HCT116 (cell line): ENCODE measurements around the gene VAV2. TPM values are rescaled to one million over a fixed set of nuclear protein-coding genes. Genes with fewer than 3 reads are reported as not detected.

Source experiments
- ATAC-seq: fragments of 200-7000 bp; cut with Tn5 transposase; 2 replicates; pipeline ENCODE4 v1.9.1; 2020; ENCODE audit warnings: mild to moderate bottlenecking, moderate library complexity
- BruUV-seq: library from RNA; stranded (reverse); fragments of 400-500 nt; replicated peaks from 2 replicates; lab custom pipeline; 2021; lab: Mats Ljungman, UMichigan
- CTCF ChIA-PET: fragments of 300-600 bp; sonication (Branson Sonifier 250); formaldehyde crosslinking; loops from one replicate; lab custom pipeline; 2021; ENCODE audit warnings: antibody characterized with exemption; lab: Charles Lee
- POLR2A ChIA-PET: fragments of 300-600, 350-600 bp; sonication (Branson Sonifier 250); formaldehyde crosslinking; loops from one replicate; lab custom pipeline; 2021; ENCODE audit warnings: antibody characterized with exemption; lab: Charles Lee
- RAD21 ChIA-PET, 2 experiments: fragments of 300-600 bp; sonication (Branson Sonifier 250); formaldehyde crosslinking; loops; one replicate each; lab custom pipeline; 2023; ENCODE audit warnings: low total read pairs in 2 of 2; ENCODE audit not compliant: uncharacterized antibody in 2 of 2, unreplicated experiment in 2 of 2, low non-redundant PET in 1 of 2; lab: Charles Lee
- DNase-seq: peaks from one replicate; pipeline ENCODE4 v3.0.0-alpha.2; 2010; ENCODE audit warnings: low read depth, low spot score
- H2AFZ ChIP-seq: fragments of 200-600 bp; shearing (Covaris generic), sonication (generic); 2 replicates; pipeline ENCODE4 v1.6.1; 2017; ENCODE audit warnings: low read depth, mixed run types, mixed read lengths, antibody characterized with exemption, low read length; ENCODE audit not compliant: poor library complexity, severe bottlenecking
- H3K27ac ChIP-seq: 2 replicates; pipeline ENCODE4 v1.5.1; 2012; ENCODE audit warnings: low read depth, low read length
- H3K27me3 ChIP-seq: fragments of 200-600 bp; sonication (generic); 2 replicates; pipeline ENCODE4 v1.6.1; 2016; ENCODE audit warnings: mixed run types, low read length, mixed read lengths; ENCODE audit not compliant: insufficient read depth
- H3K36me3 ChIP-seq, 2 experiments: fragments of 200-500 bp in 1 of 2; fragments of 200-600 bp in 1 of 2; sonication (Bioruptor generic) in 1 of 2; sonication (generic) in 1 of 2; 2 replicates each; pipeline versions ENCODE4 v1.5.1 to v1.6.1; 2014 to 2016; ENCODE audit warnings: low read length in 2 of 2, inconsistent platforms in 1 of 2, mixed read lengths in 1 of 2, mixed run types in 1 of 2; ENCODE audit not compliant: insufficient read depth in 2 of 2, control insufficient read depth in 1 of 2
- H3K4me1 ChIP-seq, 2 experiments: fragments of 200-600 bp in 1 of 2; sonication (generic) in 1 of 2; 2 replicates each; pipeline versions ENCODE4 v1.5.1 to v1.6.1; 2012 to 2017; ENCODE audit warnings: low read length in 2 of 2, inconsistent platforms in 1 of 2, mild to moderate bottlenecking in 1 of 2, mixed read lengths in 1 of 2, mixed run types in 1 of 2, moderate library complexity in 1 of 2; ENCODE audit not compliant: insufficient read depth in 2 of 2, control insufficient read depth in 1 of 2
- H3K4me2 ChIP-seq: fragments of 200-600 bp; sonication (generic); 2 replicates; pipeline ENCODE4 v1.6.1; 2017; ENCODE audit warnings: mixed run types, low read length, mixed read lengths
- H3K4me3 ChIP-seq, 2 experiments: fragments of 200-600 bp in 1 of 2; sonication (generic) in 1 of 2; replicated peaks in 1 of 2; 2 replicates each; pipeline ENCODE4 v1.5.1; 2011 to 2016; ENCODE audit warnings: low read length in 2 of 2, control low read depth in 1 of 2, low read depth in 1 of 2, mild to moderate bottlenecking in 1 of 2, mixed read lengths in 1 of 2, mixed run types in 1 of 2
- H3K79me2 ChIP-seq: fragments of 200-600 bp; sonication (generic); 2 replicates; pipeline ENCODE4 v1.6.1; 2017; ENCODE audit warnings: mild to moderate bottlenecking, mixed run types, low read length, moderate library complexity, mixed read lengths; ENCODE audit not compliant: insufficient read depth
- H3K9ac ChIP-seq: fragments of 200-600 bp; sonication (generic); 2 replicates; pipeline ENCODE4 v1.6.1; 2016; ENCODE audit warnings: low read length, mixed read lengths
- H3K9me2 ChIP-seq: fragments of 200-600 bp; sonication (generic), shearing (Covaris generic); 2 replicates; pipeline ENCODE4 v1.6.1; 2017; ENCODE audit warnings: mixed run types, mild to moderate bottlenecking, moderate library complexity; ENCODE audit not compliant: insufficient read depth
- H3K9me3 ChIP-seq, 2 experiments: fragments of 200-500 bp in 1 of 2; fragments of 200-600 bp in 1 of 2; sonication (Bioruptor generic) in 1 of 2; sonication (generic) in 1 of 2; 2 replicates each; pipeline ENCODE4 v1.6.1; 2014 to 2017; ENCODE audit warnings: low read length in 2 of 2, mixed read lengths in 2 of 2, inconsistent platforms in 1 of 2, low read depth in 1 of 2, mild to moderate bottlenecking in 1 of 2, mixed run types in 1 of 2, moderate library complexity in 1 of 2; ENCODE audit not compliant: control insufficient read depth in 1 of 2, insufficient read depth in 1 of 2
- H4K20me1 ChIP-seq: fragments of 200-600 bp; sonication (generic), shearing (Covaris generic); 2 replicates; pipeline ENCODE4 v1.6.1; 2017; ENCODE audit warnings: mixed run types, mild to moderate bottlenecking, moderate library complexity; ENCODE audit not compliant: insufficient read depth
- CEBPB ChIP-seq: IDR thresholded peaks from 2 replicates; pipeline ENCODE4 v1.6.1; 2012; ENCODE audit warnings: low read depth
- CTCF ChIP-seq, 3 experiments: fragments of 200-600 bp in 1 of 3; sonication (generic) in 1 of 3; IDR thresholded peaks in 2 of 3; conservative IDR thresholded peaks in 1 of 3; 2 replicates each; pipeline ENCODE4 v1.5.1; 2012 to 2017; ENCODE audit warnings: low read depth in 2 of 3, low read length in 2 of 3, antibody characterized with exemption in 1 of 3, borderline replicate concordance in 1 of 3, control low read depth in 1 of 3, mild to moderate bottlenecking in 1 of 3, mixed read lengths in 1 of 3, mixed run types in 1 of 3, moderate library complexity in 1 of 3; ENCODE audit not compliant: insufficient read depth in 1 of 3
- EGR1 ChIP-seq: IDR thresholded peaks from 2 replicates; pipeline ENCODE4 v1.6.1; 2012; ENCODE audit warnings: low read depth
- ELF1 ChIP-seq: IDR thresholded peaks from 2 replicates; pipeline ENCODE4 v1.6.1; 2012; ENCODE audit warnings: low read depth, borderline replicate concordance
- EZH2 ChIP-seq: fragments of 200-600 bp; sonication (generic); IDR thresholded peaks from 2 replicates; pipeline ENCODE4 v1.6.1; 2017; ENCODE audit warnings: antibody characterized with exemption, mixed run types
- POLR2AphosphoS5 ChIP-seq: IDR thresholded peaks from 2 replicates; pipeline ENCODE4 v1.6.1; 2011; ENCODE audit warnings: mild to moderate bottlenecking, low read depth, low read length, moderate library complexity
- RAD21 ChIP-seq: IDR thresholded peaks from 2 replicates; pipeline ENCODE4 v1.6.1; 2012; ENCODE audit warnings: low read depth, mild to moderate bottlenecking
- SIN3A ChIP-seq: IDR thresholded peaks from 2 replicates; pipeline ENCODE4 v1.6.1; 2012; ENCODE audit warnings: low read depth
- ZFX ChIP-seq: fragments of 450-650 bp; IDR thresholded peaks from 2 replicates; pipeline ENCODE4 v1.6.1; 2017
- intact Hi-C: fragments of 100-400 bp; cut with micrococcal nuclease; formaldehyde crosslinking; loops from 2 replicates; pipeline ENCODE4 v1.10.0; 2022
- total RNA-seq: library from RNA; stranded (reverse); gene quantifications from one replicate; pipeline ENCODE4 v1.2.1, GENCODE V29; 2021; ENCODE audit not compliant: unreplicated experiment

VAV2 gene
- total RNA-seq, 1 experiment from 2014 or later = 33.2 TPM

GRCh38 chr9:133930046-133930681 is 62.0 kb downstream of the VAV2 start:
- peaks cover 11% of the 10 kb centered on the region; the same call in 1 of the 2 replicates for H3K79me2 ChIP-seq
- H3K27ac ChIP-seq = no peak overlapping the region
- H3K9me2 ChIP-seq = no peaks in the 10 kb centered on the region
- DNase-seq (no peak), ATAC-seq (no peak)
- BruUV-seq = no TSS peak
- H3K4me1 ChIP-seq = no peaks in the 10 kb centered on the region
- no peaks in the 10 kb centered on the region for H3K36me3 ChIP-seq
- no peak overlapping the region for H3K4me2 ChIP-seq
- intact Hi-C loops = no loop called here
- no peaks in the 10 kb centered on the region for H3K27me3 ChIP-seq
- POLR2A ChIA-PET = no interaction called here
- TF ChIP-seq POLR2AphosphoS5 (no peak), EZH2 (no peak), EGR1 (no peak)
- no peak overlapping the region for H3K4me3 ChIP-seq
- H3K9me3 ChIP-seq = no peaks in the 10 kb centered on the region
- RAD21 ChIA-PET = no interaction called here
- H3K9ac ChIP-seq = no peak overlapping the region
- no peak overlapping the region for H2AFZ ChIP-seq
- CTCF ChIA-PET = no interaction called here
- H4K20me1 ChIP-seq = no peaks in the 10 kb centered on the region

GRCh38 chr9:133929599-133929998 is 62.5 kb downstream of the VAV2 start:
- H4K20me1 ChIP-seq = no peaks in the 10 kb centered on the region
- DNase-seq = no peak
- POLR2A ChIA-PET = no interaction called here

More at GRCh38 chr9:133929599-133929998, 62.5 kb downstream of the VAV2 start:
- Histone ChIP-seq H3K36me3 (no peaks in the 10 kb centered on the region), H3K27ac (no peak overlapping the region), H3K9me2 (no peaks in the 10 kb centered on the region), H3K4me3 (no peak overlapping the region), H3K4me2 (no peak overlapping the region), H3K9me3 (no peaks in the 10 kb centered on the region), H3K4me1 (no peaks in the 10 kb centered on the region), H2AFZ (no peak overlapping the region), H3K9ac (no peak overlapping the region), H3K79me2 (peaks cover 14% of the 10 kb centered on the region; the same call in 1 of the 2 replicates), H3K27me3 (no peaks in the 10 kb centered on the region)
- no TSS peak for BruUV-seq
- CTCF ChIA-PET = no interaction called here
- TF ChIP-seq POLR2AphosphoS5 = no peak
- no peak for TF ChIP-seq ELF1
- no peak for TF ChIP-seq RAD21
- TF ChIP-seq EGR1 = no peak
- TF ChIP-seq SIN3A = no peak
- no peak for TF ChIP-seq CTCF (IDR thresholded peaks at IDR 0.05 in 2 of 3, conservative IDR thresholded peaks at IDR 0.05 in 1 of 3; ENCODE audit: borderline replicate concordance in 1 of 3, insufficient read depth in 1 of 3, low read depth in 2 of 3, low read length in 2 of 3)
- no peak for TF ChIP-seq ZFX
- TF ChIP-seq CEBPB = no peak
- intact Hi-C loops = no loop called here
- no peak for ATAC-seq
- RAD21 ChIA-PET = no interaction called here
